ENCODE data around the gene SDHD. TPM values are rescaled to one million over a fixed set of nuclear protein-coding genes. Genes with fewer than 3 reads are reported as not detected.

The SDHD gene
- total RNA-seq, 4 donors from 2014 or later, result 112 to 148 (median 128) TPM

GRCh38 chr11:112103446-112103845 is 16.8 kb downstream of the SDHD start:
- peaks cover 0 to 20% (median 11%) of the 10 kb centered on the region in 4 donors for H3K36me3 ChIP-seq
- no peak for DNase-seq (ENCODE audit: extremely low spot score)
- no peaks in the 10 kb centered on the region for H3K9me3 ChIP-seq
- TF ChIP-seq POLR2AphosphoS5 (IDR thresholded peaks at IDR 0.05) (no peak), EP300 (IDR thresholded peaks at IDR 0.05) (no peak), POLR2A (IDR thresholded peaks at IDR 0.05; ENCODE audit: low read depth) (no peak)
- TF ChIP-seq, protein P1, sequence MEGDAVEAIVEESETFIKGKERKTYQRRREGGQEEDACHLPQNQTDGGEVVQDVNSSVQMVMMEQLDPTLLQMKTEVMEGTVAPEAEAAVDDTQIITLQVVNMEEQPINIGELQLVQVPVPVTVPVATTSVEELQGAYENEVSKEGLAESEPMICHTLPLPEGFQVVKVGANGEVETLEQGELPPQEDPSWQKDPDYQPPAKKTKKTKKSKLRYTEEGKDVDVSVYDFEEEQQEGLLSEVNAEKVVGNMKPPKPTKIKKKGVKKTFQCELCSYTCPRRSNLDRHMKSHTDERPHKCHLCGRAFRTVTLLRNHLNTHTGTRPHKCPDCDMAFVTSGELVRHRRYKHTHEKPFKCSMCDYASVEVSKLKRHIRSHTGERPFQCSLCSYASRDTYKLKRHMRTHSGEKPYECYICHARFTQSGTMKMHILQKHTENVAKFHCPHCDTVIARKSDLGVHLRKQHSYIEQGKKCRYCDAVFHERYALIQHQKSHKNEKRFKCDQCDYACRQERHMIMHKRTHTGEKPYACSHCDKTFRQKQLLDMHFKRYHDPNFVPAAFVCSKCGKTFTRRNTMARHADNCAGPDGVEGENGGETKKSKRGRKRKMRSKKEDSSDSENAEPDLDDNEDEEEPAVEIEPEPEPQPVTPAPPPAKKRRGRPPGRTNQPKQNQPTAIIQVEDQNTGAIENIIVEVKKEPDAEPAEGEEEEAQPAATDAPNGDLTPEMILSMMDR (IDR thresholded peaks at IDR 0.05), result no peak
- no peak overlapping the region for H3K4me3 ChIP-seq
- intact Hi-C loops (cut with DNase I), result no loop called here
- peaks cover 0 to 7% (median 0%) of the 10 kb centered on the region in 4 donors for H3K4me1 ChIP-seq
- WGBS, result 89% methylated on average over 6 of the region's 6 CpGs
- no peaks in the 10 kb centered on the region for H3K27me3 ChIP-seq
- H3K27ac ChIP-seq (replicated peaks in 1 of 4), result no peak overlapping the region

DNA sequence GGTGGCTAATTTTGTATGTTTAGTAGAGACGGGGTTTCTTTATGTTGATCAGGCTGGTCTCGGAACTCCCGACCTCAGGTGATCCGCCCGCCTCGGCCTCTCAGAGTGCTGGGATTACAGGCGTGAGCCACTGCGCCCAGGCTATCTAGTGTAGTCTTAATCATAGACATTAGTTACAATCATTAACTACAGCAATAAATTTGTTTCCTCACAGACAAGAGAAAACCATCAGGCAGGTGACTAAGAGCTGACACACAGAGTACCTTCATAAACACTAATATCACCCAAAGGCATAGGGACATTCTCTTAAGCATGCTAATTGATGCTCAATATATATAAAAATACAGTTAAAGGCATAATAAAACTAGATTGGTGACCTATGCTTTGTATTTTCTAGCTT is 19.4 kb downstream of the SDHD start:
- TF ChIP-seq POLR2A (IDR thresholded peaks at IDR 0.05; ENCODE audit: low read depth) (no peak), POLR2AphosphoS5 (IDR thresholded peaks at IDR 0.05) (no peak), EP300 (IDR thresholded peaks at IDR 0.05) (no peak)
- TF ChIP-seq, protein P1 (IDR thresholded peaks at IDR 0.05), result no peak
- H3K9me3 ChIP-seq, result no peaks in the 10 kb centered on the region
- intact Hi-C loops (cut with DNase I), result no loop called here
- peaks cover 0 to 14% (median 9%) of the 10 kb centered on the region in 4 donors for H3K36me3 ChIP-seq
- DNase-seq (ENCODE audit: extremely low spot score), result no peak
- no peak overlapping the region for H3K27ac ChIP-seq (replicated peaks in 1 of 4)
- no peaks in the 10 kb centered on the region for H3K4me1 ChIP-seq
- no peaks in the 10 kb centered on the region for H3K27me3 ChIP-seq
- H3K4me3 ChIP-seq, result no peak overlapping the region
- whole genome bisulfite sequencing, result 94% methylated on average over 8 of the region's 8 CpGs

GRCh38 chr11:112113539-112114457 is 27.1 kb downstream of the SDHD start:
- 60% methylated on average over 6 of the region's 6 CpGs for WGBS
- intact Hi-C loops (cut with DNase I), result loop anchor here (2.0 to 10.0 kb wide), 2 partner anchors 61 to 171 kb away; partner anchors contain the start of gene BCO2
- Histone ChIP-seq H3K4me3 (no peak overlapping the region), H3K27ac (replicated peaks in 1 of 4) (no peak overlapping the region), H3K9me3 (no peaks in the 10 kb centered on the region), H3K4me1 (peaks cover 0 to 7% (median 3%) of the 10 kb centered on the region in 4 donors), H3K36me3 (peaks cover 0 to 6% (median 0%) of the 10 kb centered on the region in 4 donors), H3K27me3 (no peaks in the 10 kb centered on the region)
- DNase-seq (ENCODE audit: extremely low spot score), result no peak
- TF ChIP-seq, protein P1 (IDR thresholded peaks at IDR 0.05), result peak; percentile 63 to 74 (median 71)
- TF ChIP-seq EP300 (IDR thresholded peaks at IDR 0.05), result no peak

DNA sequence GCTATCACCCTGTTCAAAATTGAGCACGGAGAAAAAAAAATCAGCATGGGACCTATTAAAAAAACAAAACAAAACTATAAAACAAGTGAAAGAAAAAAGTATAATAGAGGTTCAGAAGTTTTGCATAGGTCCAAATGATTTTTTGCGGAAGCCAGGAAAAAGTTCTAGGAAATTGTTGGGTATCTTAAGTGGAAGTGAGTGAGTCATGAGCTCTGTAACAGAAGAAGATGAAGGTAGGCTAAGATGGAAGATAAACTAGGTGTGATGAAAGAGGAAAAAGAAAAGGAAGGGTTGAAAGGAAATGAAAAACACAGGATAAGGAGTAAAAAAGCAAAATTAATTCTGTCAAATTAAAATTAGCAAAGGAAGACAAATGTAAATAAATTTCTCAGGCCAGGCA is 27.8 kb downstream of the SDHD start:
- intact Hi-C loops (cut with DNase I), result loop anchor here (2.0 to 10.0 kb wide), 2 partner anchors 60 to 170 kb away; partner anchors contain the start of gene BCO2
- Histone ChIP-seq H3K4me3 (no peak overlapping the region), H3K9me3 (no peaks in the 10 kb centered on the region), H3K27ac (replicated peaks in 1 of 4) (no peak overlapping the region), H3K36me3 (peaks cover 0 to 6% (median 0%) of the 10 kb centered on the region in 4 donors), H3K27me3 (no peaks in the 10 kb centered on the region), H3K4me1 (peaks cover 0 to 7% (median 3%) of the 10 kb centered on the region in 4 donors)
- WGBS, result 95% methylated on average over 2 of the region's 2 CpGs
- no peak for TF ChIP-seq POLR2A (IDR thresholded peaks at IDR 0.05; ENCODE audit: low read depth)
- TF ChIP-seq, protein P1 (IDR thresholded peaks at IDR 0.05), result no peak
- TF ChIP-seq EP300 (IDR thresholded peaks at IDR 0.05), result no peak
- TF ChIP-seq POLR2AphosphoS5 (IDR thresholded peaks at IDR 0.05), result no peak
- DNase-seq (ENCODE audit: extremely low spot score), result no peak
